HG02981 (cell line): Measurements from ENCODE around the gene SLC24A3.

Experiments used
- ATAC-seq: cut with Tn5 transposase; IDR thresholded peaks from one replicate; pipeline ENCODE4 v1.9.1; 2021; ENCODE audit warnings: mild to moderate bottlenecking, moderate library complexity; ENCODE audit not compliant: unreplicated experiment

SLC24A3 gene

DNA sequence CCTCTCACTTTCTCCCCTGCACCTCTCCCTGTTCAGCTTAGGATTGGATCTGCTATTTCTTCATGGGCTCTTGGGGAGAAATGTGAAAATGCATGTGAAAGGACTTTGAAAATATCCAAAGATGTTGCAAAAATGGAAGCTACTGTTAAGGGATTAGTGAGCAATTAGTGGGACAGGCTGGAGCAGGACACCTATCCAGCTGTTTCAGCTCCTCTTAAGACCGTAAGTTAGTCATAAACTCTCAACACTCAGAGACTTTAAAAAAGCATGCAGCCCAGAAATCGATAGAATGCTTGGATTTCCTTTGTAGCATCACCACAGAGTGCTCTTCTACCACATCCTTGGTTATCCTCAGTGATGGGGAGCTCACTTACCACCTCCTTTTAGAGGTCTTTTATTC lies 88.7 kb downstream of the SLC24A3 start:
- no peak for ATAC-seq

DNA sequence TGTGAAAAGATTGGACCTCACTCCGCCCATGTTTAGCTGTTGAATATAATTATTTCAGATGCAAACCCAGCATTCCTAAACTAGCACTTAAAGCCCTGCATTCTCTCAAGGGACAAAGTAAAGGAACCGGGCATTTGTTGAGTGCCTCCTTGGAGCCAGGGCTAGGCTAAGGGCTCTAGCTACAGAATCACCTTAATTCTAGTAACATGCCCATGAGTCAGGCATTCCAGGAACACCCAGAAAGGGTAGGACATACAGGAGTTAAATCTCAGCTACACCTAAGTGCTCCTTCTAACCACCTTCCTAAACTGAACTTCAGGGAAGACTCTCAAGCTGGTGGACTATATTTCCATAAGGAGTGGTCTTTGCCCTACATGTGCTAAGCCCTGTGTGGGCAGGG lies 89.4 kb downstream of the SLC24A3 start:
- no peak for ATAC-seq

DNA sequence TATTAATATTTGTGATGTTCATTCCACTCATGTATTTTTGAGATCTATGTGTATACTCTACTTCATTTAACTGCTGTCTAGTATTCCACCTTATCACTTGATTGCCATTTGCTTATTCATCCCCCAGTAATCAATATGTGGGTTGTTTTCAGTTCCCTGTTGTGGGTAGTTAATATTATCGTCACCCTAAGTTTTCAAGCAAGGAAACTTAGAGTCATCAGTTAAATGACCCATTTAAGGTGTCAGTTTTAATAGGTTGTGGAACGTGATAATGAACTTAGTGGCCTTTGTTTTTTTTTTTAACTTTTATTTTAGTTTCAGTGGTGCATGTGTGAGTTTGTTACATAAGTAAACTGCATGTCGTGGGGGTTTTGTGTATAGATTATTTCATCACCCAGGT lies 90.3 kb downstream of the SLC24A3 start:
- ATAC-seq = no peak

DNA sequence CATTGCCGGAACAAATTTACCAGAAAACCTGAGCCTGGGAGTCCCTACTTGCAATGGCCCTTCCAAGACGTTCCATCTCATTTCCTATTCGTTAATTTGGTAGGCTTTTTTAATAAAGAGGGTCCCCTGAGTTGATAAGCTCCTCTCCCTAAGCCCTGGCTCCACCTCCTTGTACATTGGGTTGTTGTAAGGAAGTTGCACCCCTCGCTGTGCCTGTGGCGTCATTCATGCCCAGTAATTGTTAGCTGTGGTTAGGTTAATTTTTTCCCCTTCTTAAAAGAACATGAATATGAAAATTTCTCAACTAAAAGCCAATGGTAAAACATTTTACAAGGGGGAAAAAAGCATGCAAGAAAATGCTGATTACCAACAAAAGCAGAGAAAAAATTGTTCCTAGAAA lies 91.9 kb downstream of the SLC24A3 start:
- ATAC-seq = no peak

DNA sequence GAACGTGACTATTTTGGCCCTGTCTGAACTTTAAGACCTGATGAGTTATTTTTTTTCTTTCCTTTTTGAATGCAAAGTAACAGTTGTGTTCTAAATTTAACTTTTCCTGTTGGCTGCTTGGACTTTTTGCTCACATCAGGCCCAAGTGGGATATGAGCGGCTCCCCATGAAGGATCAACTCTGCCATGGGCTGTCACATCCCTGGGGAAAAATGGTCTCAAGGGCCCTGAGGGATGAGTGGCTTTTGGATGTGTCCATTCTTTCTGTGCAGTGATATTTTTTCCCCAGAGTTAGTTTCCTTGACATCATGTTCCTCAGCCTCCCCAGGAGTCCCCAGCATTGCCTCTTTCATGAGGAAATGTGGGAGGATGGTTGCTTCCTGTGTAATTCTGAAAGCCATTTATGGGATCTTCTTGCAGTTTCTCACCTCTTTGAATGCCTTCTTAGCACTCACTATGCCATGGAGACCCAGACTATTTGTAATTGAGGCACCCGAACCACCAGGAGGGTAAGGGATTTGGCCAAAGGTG lies 92.5 kb downstream of the SLC24A3 start:
- ATAC-seq = no peak

DNA sequence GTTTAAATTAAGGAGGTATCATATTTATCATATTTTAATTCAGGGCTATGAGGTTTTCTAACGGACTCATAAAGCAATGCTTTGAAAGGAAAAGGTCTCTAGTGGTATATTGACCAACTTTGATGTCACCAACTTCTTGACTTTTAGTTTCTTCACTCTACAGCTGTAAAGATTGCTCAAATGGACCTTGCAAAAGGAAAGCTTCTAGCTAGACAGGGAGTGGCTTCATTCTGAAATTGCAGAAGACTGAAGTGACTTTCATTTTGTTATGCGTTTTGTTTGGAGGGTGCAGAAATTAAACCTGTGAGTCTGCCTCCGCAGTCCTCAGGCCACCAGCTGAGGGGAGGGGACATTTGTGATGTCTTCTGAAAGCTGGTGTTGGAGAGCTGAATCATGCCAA lies 95.7 kb downstream of the SLC24A3 start:
- no peak for ATAC-seq

DNA sequence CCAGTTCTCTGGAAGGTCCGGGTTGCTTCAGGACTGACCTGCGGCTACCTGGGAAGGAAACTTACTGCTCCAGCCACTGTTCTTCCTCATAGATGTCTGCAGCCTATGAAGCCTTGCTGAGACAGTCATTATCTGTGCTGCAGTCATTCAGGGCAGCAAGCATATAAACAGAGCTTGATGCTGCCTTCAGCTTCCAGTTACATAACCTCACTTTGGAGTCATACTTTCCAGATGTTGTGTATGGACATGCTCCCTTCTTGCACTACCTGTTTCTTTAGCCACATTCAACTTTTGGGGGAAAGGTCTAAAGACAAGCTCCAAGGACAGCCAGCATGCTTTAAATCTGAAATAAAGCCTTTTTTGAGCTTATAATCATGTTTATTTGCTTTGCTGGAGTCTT lies 98.1 kb downstream of the SLC24A3 start:
- ATAC-seq = no peak

DNA sequence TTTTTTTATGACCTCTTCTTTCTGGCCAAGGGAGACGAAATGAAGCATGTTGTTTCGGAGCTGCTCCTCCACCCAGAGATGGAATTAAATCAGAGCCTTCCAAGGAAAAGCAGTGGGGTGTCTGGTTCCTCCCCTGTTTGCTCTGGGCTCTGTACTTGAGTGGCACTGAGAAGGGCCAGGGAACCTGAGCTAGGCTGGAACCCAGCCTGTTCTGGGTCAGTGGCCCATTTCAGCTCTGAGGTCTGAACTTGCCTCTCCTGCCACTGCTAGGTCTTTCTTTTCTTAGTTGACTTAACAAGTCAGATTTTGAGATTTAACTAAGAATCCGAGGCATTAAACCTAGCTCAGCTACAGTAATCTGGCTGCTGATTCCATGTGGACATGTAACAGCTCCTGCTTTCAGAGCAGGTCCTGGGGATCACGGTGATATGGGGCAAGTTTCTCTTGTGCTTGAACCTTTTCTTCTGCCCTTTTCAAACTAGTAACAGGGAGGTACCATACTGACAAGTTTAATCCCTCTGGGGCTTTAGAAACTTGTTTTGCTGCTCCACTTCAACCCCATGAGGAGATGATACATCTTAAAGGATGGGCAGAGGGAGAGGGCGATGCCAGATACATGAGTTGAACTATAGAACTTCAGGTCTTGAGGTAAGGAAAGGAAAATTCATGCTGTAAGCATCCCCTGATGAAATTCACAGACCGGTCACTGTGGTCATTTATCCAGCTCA lies 101.1 kb downstream of the SLC24A3 start:
- ATAC-seq = no peak

DNA sequence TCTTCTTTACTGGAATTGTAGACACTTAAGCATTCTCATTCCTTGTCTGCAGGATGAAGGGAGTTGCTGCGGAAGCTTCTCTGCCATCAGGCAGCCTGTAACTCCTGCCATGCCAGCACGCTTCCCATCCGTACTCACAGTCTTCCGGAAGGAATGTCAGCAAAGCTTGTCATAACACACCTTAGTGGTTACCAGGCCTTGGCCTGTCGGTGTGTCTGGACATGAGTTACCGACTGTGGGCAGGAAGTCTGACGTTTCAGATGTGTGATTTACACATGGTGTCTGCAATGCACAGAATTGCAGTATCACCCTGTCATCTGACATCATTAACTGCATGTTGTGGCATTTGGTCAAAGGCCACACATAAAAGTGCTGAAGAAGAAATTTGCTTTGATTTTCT lies 102.2 kb downstream of the SLC24A3 start:
- no peak for ATAC-seq

DNA sequence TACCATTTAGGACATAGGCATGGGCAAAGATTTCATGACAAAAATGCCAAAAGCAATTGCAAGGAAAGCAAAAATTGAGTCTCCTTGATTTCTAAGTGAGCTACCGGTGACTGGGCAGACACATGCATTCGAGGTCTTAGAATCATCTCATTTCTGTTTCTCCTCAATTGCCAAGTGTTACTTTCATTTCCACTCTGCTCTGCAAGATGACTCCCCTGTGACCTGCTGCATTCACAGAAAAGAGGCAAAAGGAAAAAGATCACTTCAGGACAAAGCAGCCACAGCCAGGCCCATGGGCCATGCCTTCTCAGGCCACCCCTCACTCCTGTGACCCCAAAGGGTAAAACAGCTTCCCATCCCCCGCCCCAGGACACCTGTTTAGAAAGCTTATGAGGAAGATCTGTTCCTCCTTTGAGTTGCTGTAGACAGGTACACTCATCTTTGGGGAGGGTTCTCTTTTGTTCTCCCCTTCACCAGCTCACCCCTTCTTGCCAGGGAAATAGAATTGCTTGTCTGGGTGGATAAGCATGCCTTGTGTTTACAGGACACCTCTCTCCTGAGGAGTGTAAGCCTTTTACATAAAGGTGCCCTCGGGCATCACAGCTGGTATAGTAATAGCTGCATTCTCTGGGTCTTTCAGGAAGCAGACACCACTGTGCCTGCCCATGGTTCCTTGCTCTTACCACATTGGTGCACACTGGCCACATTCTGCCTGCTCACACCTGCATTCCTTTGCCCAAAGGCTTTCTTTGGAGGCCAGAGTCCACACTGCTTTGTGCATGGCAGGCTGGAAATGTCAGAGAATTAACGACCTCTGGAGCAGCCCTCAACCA lies 105.0 kb downstream of the SLC24A3 start:
- ATAC-seq = no peak

DNA sequence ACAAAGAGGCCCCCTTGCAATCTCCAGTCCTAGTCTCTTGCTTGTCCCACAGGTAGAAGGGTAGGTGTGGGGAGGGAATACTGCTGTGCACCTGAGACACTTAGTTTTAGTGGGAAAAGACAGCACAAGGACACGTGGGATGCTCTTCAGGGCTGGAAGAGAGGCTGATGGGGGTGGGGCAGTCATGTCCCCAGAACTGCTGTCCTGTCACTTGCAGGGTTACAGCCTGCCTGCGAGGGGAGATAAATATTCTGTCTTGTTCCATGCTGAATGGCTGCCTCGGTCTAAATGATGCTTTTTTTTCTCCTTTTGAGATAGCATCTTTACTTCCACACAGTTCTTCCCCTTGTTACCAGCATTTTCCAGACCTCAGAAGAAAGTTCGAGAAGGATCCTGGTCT lies 106.2 kb downstream of the SLC24A3 start:
- ATAC-seq = no peak

DNA sequence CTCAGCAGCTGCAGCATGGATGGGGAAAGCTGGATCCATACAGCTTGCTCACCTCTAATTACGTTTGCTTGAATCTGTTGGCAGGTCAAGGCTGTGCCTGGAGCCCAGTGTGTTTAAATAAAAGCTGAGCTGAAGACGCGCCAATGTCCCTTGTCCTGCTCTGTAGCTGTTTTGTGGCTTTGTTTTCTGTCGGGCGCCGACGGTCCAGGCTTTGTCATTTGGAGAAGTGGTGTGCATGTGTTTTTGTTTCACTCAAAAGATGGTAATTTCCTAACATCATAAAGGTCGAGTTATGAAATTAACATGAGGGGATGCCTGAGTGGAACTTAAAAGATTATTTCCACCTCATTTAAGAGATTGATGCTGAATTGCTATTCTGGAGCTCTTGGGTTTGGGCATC lies 107.6 kb downstream of the SLC24A3 start:
- ATAC-seq = no peak

DNA sequence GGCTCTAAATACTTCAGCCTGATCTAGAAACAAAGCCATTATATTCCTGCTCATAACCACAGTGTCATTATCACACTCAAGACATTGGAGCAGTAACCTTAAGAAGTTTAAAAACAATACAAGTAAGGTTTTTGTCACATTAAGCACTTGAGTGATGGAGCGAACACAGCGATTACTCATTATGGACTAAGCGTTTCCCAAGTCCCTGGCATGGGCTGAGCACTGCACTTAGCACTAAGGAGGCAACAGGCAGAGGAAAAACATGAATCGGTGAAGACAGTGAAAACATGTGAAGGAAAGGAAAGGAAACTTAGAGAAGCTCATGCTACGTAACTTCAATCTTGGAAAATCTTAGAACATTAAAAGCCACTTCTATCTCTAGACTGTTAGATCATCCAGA lies 108.7 kb downstream of the SLC24A3 start:
- no peak for ATAC-seq

DNA sequence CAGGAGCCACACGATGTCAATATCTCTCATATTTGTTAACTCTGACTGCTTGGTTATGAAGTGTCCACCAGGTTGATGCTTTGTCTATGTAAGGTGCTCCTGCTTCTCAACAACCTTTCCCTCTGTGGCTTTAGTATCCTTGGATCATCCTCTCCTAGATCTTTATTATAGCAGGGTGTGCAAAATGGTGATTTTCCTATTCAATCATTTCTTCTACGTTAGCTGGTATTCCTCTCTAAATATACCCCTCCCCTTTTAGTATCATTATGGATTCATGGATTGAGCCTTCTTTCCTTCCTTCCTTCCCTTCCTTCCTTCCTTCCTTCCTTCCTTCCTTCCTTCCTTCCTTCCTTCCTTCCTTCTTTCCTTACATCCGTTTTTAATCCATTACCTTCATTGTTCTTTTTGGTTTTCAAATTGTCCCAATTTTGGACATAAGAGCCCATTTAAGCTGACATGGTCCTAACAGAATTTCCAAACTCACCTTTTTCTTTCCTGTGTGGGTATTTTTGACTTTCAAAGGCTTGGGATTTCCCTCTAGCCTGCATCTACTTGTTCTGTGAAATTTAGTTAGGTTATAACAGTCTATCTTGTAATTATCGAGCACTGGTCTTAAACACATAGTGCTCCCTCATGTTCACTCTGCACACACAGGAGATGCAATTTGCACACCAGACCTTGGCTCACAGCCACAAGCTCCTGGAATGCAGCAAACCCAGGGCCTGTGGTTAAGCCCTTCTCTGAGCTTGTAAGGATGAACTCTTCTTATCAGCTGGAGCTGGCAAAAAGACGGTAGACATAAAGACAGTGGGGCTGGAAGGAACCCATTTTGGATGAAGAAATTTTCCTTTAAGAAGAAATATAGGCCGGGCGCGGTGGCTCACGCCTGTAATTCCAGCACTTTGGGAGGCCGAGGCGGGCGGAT lies 109.9 kb downstream of the SLC24A3 start:
- no peak for ATAC-seq

DNA sequence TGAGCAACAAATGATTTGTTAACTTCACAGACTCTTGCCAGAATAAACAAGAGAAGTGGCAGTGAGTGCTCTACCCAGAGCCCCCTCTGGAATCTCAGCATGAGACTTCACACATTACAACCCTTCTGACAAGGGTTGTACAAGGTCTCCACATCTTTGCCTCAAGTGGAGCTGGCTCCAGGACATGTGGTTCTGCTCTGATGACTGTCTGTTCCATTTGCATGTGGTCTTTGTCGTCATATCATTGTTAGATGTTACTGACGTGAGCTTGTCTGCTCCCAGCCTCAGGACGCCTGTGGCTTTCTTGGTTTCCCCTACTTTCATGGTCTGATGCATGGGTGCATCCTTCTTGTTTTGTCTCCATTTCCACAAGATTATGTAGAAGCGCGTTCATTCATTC lies 115.0 kb downstream of the SLC24A3 start:
- ATAC-seq = no peak

DNA sequence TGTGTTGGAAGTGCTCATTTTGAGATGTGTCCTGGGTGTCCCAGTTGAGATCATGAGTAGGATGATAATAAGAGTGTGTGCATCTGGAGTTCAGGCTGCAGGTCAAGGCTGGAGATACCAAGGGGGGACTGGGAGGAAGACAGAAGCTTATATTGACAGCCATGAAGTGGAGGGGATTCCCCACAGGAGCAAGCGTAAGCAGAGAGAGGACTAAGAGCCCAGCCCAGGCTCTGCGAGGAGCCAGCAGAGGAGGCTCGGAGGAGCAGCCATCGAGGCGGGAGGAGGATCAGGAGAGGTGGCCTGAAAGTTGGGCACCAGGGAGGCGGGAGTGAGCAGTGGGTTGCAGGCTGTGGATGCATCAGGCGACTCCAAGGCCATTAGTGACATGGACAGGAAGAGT lies 116.2 kb downstream of the SLC24A3 start:
- ATAC-seq = no peak

DNA sequence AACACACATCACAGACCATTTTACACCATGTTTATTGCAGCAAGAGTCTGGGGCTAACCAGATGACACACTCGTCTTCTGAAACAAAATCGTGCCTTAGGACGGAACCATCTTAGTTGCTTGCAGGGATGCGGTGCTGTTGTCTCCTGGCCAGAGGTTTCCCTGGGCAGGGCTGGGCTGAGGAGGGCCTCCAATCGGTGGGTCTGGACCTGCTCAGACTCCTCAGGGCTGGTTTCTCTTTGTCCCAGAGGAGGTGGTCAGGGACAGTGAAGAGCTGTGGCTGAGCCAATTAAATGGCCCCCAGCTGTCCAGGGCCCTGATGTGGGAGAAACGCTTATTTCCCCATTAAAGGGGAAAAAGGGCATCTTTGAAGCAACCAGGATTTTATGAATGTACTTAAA lies 117.6 kb downstream of the SLC24A3 start:
- ATAC-seq = no peak

DNA sequence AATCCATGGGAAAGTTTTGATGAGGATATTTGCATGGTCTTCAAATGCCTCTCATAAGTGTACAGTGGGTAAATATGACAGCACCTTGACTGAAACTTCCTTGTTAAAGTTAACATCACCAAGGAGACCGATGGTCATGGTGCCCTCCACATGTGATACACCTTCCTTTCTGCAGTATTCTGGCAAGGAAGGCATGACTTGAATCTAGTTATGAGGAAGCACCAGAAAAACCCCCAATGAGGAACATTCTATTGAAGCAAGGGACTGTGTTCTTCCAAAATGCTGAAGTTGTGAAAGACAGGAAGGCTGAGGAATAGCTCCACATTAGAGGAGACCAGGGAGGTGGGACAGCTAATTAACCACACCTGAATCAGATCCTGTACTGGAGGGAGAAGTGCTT lies 118.3 kb downstream of the SLC24A3 start:
- no peak for ATAC-seq

DNA sequence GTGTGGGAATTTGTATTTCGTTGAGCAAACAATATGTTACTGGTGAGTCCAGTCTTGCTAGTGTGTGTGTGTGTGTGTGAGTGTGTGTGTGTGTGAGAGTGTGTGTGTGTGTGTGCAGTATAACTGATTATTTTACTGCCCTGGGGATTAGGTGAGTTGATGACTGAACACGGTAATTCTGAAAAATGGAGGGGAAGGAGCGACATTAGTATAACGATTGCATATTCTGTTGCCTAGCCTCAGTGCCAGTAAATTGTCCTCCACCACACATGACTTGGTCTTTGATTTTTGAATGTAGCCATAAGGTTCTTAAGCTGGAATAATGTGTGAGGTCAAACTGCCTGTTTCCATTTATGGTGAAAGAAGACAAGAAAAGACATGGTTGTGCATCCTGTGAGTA lies 121.1 kb downstream of the SLC24A3 start:
- no peak for ATAC-seq

DNA sequence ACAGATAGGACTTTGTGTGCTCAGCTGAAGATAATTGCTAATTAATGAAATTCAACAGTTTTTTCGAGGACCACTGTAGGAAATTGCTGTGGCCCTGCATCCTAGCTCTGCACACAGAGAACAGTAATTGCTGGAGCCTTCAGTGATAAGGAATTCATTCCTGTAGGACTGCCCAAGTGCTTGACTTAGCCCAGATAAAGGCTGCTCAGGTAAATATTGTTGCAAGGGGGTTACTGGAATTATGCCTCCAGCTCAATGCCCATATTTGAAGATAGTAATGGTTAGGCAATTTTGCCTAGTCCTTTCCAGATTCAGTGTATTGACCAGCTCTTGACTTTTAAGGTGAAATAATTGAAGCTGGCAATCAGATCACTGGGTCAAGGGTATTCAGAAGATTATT lies 122.9 kb downstream of the SLC24A3 start:
- ATAC-seq = no peak

DNA sequence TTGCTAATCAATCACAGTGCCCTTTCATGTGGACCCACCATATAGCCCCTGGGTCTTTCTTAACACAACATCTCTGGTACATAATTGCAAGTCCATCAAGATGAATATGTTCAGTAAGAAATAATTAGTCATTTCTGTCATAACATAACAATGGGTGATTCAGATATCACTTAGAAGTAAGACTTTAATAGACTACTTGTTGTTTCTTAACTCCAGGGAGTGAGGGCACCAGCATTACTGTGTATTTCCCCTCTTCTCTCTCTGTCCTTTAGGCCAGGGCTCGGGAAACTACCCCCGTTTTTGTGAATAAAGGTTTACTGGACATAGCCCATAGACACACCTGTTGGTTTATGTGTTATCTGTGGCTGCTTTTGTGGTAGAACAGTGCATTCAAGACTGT lies 123.5 kb downstream of the SLC24A3 start:
- no peak for ATAC-seq
